Measurements from ENCODE around the gene SLC38A1.

Gene SLC38A1

GRCh38 chr12:46148327-46149078 lies 120.3 kb downstream of the SLC38A1 start:
- H3K9me3 ChIP-seq (ENCODE audit: control insufficient read depth in 5 of 5, low read length in 5 of 5) = no peaks in the 10 kb centered on the region
- peaks cover 0 to 4% (median 3%) of the 10 kb centered on the region in 5 donors for H3K27me3 ChIP-seq (ENCODE audit: control insufficient read depth in 5 of 5, insufficient read depth in 4 of 5, low read length in 5 of 5)
- no peaks in the 10 kb centered on the region for H3K36me3 ChIP-seq (ENCODE audit: control insufficient read depth in 5 of 5, insufficient read depth in 5 of 5, low read length in 5 of 5)
- H3K9ac ChIP-seq (ENCODE audit: low read length in 5 of 5) = no peak overlapping the region
- H3K4me3 ChIP-seq (ENCODE audit: low read depth in 1 of 5, low read length in 5 of 5) = no peak overlapping the region
- H3K4me1 ChIP-seq (ENCODE audit: control insufficient read depth in 5 of 5, insufficient read depth in 5 of 5, low read length in 5 of 5) = peaks cover 0 to 3% (median 0%) of the 10 kb centered on the region in 5 donors
- no peak overlapping the region for H3K27ac ChIP-seq (ENCODE audit: low read depth, low read length)

- peaks cover 0 to 2% (median 0%) of the 10 kb centered on the region in 5 donors for H3K4me1 ChIP-seq (ENCODE audit: control insufficient read depth in 5 of 5, insufficient read depth in 5 of 5, low read length in 5 of 5)
- H3K27me3 ChIP-seq (ENCODE audit: control insufficient read depth in 5 of 5, insufficient read depth in 4 of 5, low read length in 5 of 5) = peaks cover 0 to 4% (median 3%) of the 10 kb centered on the region in 5 donors
- no peaks in the 10 kb centered on the region for H3K9me3 ChIP-seq (ENCODE audit: control insufficient read depth in 5 of 5, low read length in 5 of 5)
- H3K27ac ChIP-seq (ENCODE audit: low read depth, low read length) = no peak overlapping the region
- no peaks in the 10 kb centered on the region for H3K36me3 ChIP-seq (ENCODE audit: control insufficient read depth in 5 of 5, insufficient read depth in 5 of 5, low read length in 5 of 5)
- H3K4me3 ChIP-seq (ENCODE audit: low read depth in 1 of 5, low read length in 5 of 5) = no peak overlapping the region
- no peak overlapping the region for H3K9ac ChIP-seq (ENCODE audit: low read length in 5 of 5)
Observed at GRCh38 chr12:46147144-46147543, 121.7 kb downstream of the SLC38A1 start.

GRCh38 chr12:46145881-46146280 lies 123.0 kb downstream of the SLC38A1 start:
- no peaks in the 10 kb centered on the region for H3K36me3 ChIP-seq (ENCODE audit: control insufficient read depth in 5 of 5, insufficient read depth in 5 of 5, low read length in 5 of 5)
- no peaks in the 10 kb centered on the region for H3K9me3 ChIP-seq (ENCODE audit: control insufficient read depth in 5 of 5, low read length in 5 of 5)
- no peaks in the 10 kb centered on the region for H3K4me1 ChIP-seq (ENCODE audit: control insufficient read depth in 5 of 5, insufficient read depth in 5 of 5, low read length in 5 of 5)
- no peak overlapping the region for H3K4me3 ChIP-seq (ENCODE audit: low read depth in 1 of 5, low read length in 5 of 5)
- H3K27me3 ChIP-seq (ENCODE audit: control insufficient read depth in 5 of 5, insufficient read depth in 4 of 5, low read length in 5 of 5) = peaks cover 0 to 4% (median 3%) of the 10 kb centered on the region in 5 donors
- no peak overlapping the region for H3K27ac ChIP-seq (ENCODE audit: low read depth, low read length)
- no peak overlapping the region for H3K9ac ChIP-seq (ENCODE audit: low read length in 5 of 5)

GRCh38 chr12:46144433-46144832 lies 124.4 kb downstream of the SLC38A1 start:
- H3K9ac ChIP-seq (ENCODE audit: low read length in 5 of 5) = no peak overlapping the region

GRCh38 chr12:46136249-46136648 lies 132.6 kb downstream of the SLC38A1 start:
- Histone ChIP-seq H3K27ac (ENCODE audit: low read depth, low read length) (no peak overlapping the region), H3K27me3 (ENCODE audit: control insufficient read depth in 5 of 5, insufficient read depth in 4 of 5, low read length in 5 of 5) (no peaks in the 10 kb centered on the region), H3K4me1 (ENCODE audit: control insufficient read depth in 5 of 5, insufficient read depth in 5 of 5, low read length in 5 of 5) (peaks cover 0 to 3% (median 0%) of the 10 kb centered on the region in 5 donors), H3K9me3 (ENCODE audit: control insufficient read depth in 5 of 5, low read length in 5 of 5) (no peaks in the 10 kb centered on the region), H3K9ac (ENCODE audit: low read length in 5 of 5) (no peak overlapping the region), H3K36me3 (ENCODE audit: control insufficient read depth in 5 of 5, insufficient read depth in 5 of 5, low read length in 5 of 5) (no peaks in the 10 kb centered on the region), H3K4me3 (ENCODE audit: low read depth in 1 of 5, low read length in 5 of 5) (no peak overlapping the region)

More at GRCh38 chr12:46144433-46144832, 124.4 kb downstream of the SLC38A1 start:
- Histone ChIP-seq H3K9me3 (ENCODE audit: control insufficient read depth in 5 of 5, low read length in 5 of 5) (no peaks in the 10 kb centered on the region), H3K4me1 (ENCODE audit: control insufficient read depth in 5 of 5, insufficient read depth in 5 of 5, low read length in 5 of 5) (no peaks in the 10 kb centered on the region), H3K4me3 (ENCODE audit: low read depth in 1 of 5, low read length in 5 of 5) (no peak overlapping the region), H3K27ac (ENCODE audit: low read depth, low read length) (no peak overlapping the region), H3K36me3 (ENCODE audit: control insufficient read depth in 5 of 5, insufficient read depth in 5 of 5, low read length in 5 of 5) (no peaks in the 10 kb centered on the region), H3K27me3 (ENCODE audit: control insufficient read depth in 5 of 5, insufficient read depth in 4 of 5, low read length in 5 of 5) (peaks cover 0 to 4% (median 3%) of the 10 kb centered on the region in 5 donors)

GRCh38 chr12:46135750-46136149 lies 133.1 kb downstream of the SLC38A1 start:
- no peak overlapping the region for H3K27ac ChIP-seq (ENCODE audit: low read depth, low read length)

GRCh38 chr12:46134852-46135251 lies 134.0 kb downstream of the SLC38A1 start:
- H3K9me3 ChIP-seq (ENCODE audit: control insufficient read depth in 5 of 5, low read length in 5 of 5) = no peaks in the 10 kb centered on the region
- peaks cover 0 to 3% (median 0%) of the 10 kb centered on the region in 5 donors for H3K4me1 ChIP-seq (ENCODE audit: control insufficient read depth in 5 of 5, insufficient read depth in 5 of 5, low read length in 5 of 5)
- no peak overlapping the region for H3K27ac ChIP-seq (ENCODE audit: low read depth, low read length)
- no peaks in the 10 kb centered on the region for H3K27me3 ChIP-seq (ENCODE audit: control insufficient read depth in 5 of 5, insufficient read depth in 4 of 5, low read length in 5 of 5)
- no peak overlapping the region for H3K9ac ChIP-seq (ENCODE audit: low read length in 5 of 5)
- H3K36me3 ChIP-seq (ENCODE audit: control insufficient read depth in 5 of 5, insufficient read depth in 5 of 5, low read length in 5 of 5) = no peaks in the 10 kb centered on the region
- H3K4me3 ChIP-seq (ENCODE audit: low read depth in 1 of 5, low read length in 5 of 5) = no peak overlapping the region

More at GRCh38 chr12:46135750-46136149, 133.1 kb downstream of the SLC38A1 start:
- Histone ChIP-seq H3K9ac (ENCODE audit: low read length in 5 of 5) (no peak overlapping the region), H3K4me3 (ENCODE audit: low read depth in 1 of 5, low read length in 5 of 5) (no peak overlapping the region), H3K36me3 (ENCODE audit: control insufficient read depth in 5 of 5, insufficient read depth in 5 of 5, low read length in 5 of 5) (no peaks in the 10 kb centered on the region), H3K4me1 (ENCODE audit: control insufficient read depth in 5 of 5, insufficient read depth in 5 of 5, low read length in 5 of 5) (peaks cover 0 to 3% (median 0%) of the 10 kb centered on the region in 5 donors), H3K27me3 (ENCODE audit: control insufficient read depth in 5 of 5, insufficient read depth in 4 of 5, low read length in 5 of 5) (no peaks in the 10 kb centered on the region), H3K9me3 (ENCODE audit: control insufficient read depth in 5 of 5, low read length in 5 of 5) (no peaks in the 10 kb centered on the region)

GRCh38 chr12:46134205-46134811 lies 134.5 kb downstream of the SLC38A1 start:
- no peak overlapping the region for H3K27ac ChIP-seq (ENCODE audit: low read depth, low read length)
- no peak overlapping the region for H3K4me3 ChIP-seq (ENCODE audit: low read depth in 1 of 5, low read length in 5 of 5)
- H3K27me3 ChIP-seq (ENCODE audit: control insufficient read depth in 5 of 5, insufficient read depth in 4 of 5, low read length in 5 of 5) = no peaks in the 10 kb centered on the region
- no peaks in the 10 kb centered on the region for H3K36me3 ChIP-seq (ENCODE audit: control insufficient read depth in 5 of 5, insufficient read depth in 5 of 5, low read length in 5 of 5)
- H3K9me3 ChIP-seq (ENCODE audit: control insufficient read depth in 5 of 5, low read length in 5 of 5) = no peaks in the 10 kb centered on the region
- H3K4me1 ChIP-seq (ENCODE audit: control insufficient read depth in 5 of 5, insufficient read depth in 5 of 5, low read length in 5 of 5) = peaks cover 0 to 3% (median 0%) of the 10 kb centered on the region in 5 donors
- no peak overlapping the region for H3K9ac ChIP-seq (ENCODE audit: low read length in 5 of 5)

- Histone ChIP-seq H3K4me3 (ENCODE audit: low read depth in 1 of 5, low read length in 5 of 5) (no peak overlapping the region), H3K27me3 (ENCODE audit: control insufficient read depth in 5 of 5, insufficient read depth in 4 of 5, low read length in 5 of 5) (no peaks in the 10 kb centered on the region), H3K27ac (ENCODE audit: low read depth, low read length) (no peak overlapping the region), H3K9ac (ENCODE audit: low read length in 5 of 5) (no peak overlapping the region), H3K9me3 (ENCODE audit: control insufficient read depth in 5 of 5, low read length in 5 of 5) (no peaks in the 10 kb centered on the region), H3K4me1 (ENCODE audit: control insufficient read depth in 5 of 5, insufficient read depth in 5 of 5, low read length in 5 of 5) (peaks cover 0 to 3% (median 0%) of the 10 kb centered on the region in 5 donors), H3K36me3 (ENCODE audit: control insufficient read depth in 5 of 5, insufficient read depth in 5 of 5, low read length in 5 of 5) (no peaks in the 10 kb centered on the region)
Observed at GRCh38 chr12:46133751-46134150, 135.1 kb downstream of the SLC38A1 start.

All from subcutaneous abdominal adipose tissue (tissue), 5 donors.